Stimulated activated CD4-positive, alpha-beta T cell treated with anti-CD3 and anti-CD28 coated beads, Interleukin-4, amount 100 ng/mL, for 4 hours (primary cell): Measurements from ENCODE around the gene BIRC2.

Experiments
- DNase-seq, 2 experiments: peaks; one replicate each; pipeline ENCODE4 v3.0.0-alpha.2; 2020

The BIRC2 gene

DNA sequence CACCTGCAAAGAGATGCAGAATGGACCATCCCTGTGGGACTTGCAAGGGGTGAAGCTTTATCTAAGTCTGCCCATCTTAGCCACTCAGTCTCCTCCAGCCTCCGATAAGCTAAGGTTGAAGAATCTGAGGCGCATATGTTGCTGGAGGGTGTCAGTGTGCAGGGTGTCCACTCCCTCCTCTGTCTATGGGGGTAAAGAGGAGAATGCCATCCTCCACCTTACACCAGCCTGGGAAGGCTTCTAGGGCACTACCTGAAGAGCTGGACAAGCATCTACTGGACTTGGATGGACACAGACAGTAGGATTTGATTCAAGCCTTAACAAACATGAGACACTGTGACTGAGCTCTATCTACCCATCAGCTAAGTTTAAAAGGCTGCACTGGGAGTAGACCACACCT, 59.1 kb downstream of the BIRC2 start:
- no peak for DNase-seq

DNA sequence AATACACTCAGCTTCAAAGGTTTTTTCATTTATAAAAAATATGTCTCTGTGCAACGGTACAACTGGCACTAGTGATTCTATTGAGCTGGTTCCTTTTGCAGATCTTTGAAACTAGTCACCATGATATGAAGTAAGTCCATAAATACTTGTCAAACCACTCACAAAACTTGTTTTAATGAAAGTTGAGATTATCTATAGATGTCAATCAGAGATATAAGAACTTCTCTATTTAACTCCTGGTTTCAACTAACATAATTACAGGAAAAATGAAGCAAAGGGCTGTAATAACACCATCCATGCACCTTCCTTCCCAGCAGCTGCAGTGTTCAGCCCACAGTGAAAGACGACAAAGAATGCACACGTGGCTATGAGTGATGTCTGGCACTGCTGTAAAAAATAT, 60.9 kb downstream of the BIRC2 start:
- DNase-seq: no peak

DNA sequence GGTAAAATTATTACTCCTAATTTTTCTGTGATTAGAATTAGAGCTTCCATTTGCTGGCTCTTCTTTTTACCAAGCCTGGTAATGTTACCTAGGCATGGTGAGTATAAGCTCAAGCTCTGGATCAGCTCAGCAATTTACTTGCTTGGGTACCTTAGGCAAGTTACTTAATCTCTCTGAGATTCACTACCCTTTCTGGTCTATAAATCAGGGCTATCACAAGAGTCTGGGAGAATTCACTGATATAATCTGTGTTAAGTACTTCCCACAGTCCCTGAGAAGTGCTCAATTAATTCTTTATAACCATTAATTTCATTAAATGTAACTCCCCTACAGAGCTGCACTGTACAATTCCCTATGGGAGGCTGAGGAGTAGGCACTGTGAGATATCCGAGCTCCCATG, 61.3 kb downstream of the BIRC2 start:
- DNase-seq: no peak

DNA sequence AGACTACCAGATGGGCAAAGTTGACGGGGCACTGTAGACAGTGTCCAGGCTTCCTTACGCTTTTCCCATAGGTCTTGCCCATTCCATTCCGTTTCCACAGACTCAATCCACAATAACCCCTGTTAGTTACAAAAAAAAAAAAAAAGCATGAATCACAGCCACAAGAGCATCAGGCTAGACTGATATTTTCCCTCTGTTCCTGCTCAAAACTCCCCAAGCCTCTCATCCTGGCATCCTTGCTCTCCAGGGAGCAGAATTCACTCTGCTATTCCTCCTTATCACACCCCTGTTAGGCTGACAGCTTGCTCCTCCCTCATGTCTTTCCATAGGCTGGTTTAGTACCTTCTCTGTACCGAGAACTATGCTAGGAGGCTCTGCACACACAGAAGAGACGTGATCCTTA, 63.4 kb downstream of the BIRC2 start:
- no peak for DNase-seq

DNA sequence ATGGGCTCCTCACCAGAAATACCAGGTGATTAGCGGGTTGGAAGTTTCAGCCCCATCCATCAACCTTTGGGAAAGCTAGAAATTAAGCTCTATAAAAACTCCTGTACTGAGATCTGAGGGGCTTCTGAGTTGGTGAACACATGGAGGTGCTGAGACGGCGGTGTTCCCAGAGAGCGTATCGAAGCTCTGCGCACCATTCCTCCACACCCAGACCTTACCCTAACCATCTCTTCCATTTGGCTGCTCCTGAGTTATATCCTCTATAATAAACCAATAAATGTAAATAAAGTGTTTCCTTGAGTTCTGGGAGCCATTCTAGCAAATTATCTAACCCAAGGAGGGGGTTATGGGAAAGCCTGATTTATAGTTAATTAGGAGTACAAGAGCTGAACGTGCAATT, 64.1 kb downstream of the BIRC2 start:
- no peak for DNase-seq

DNA sequence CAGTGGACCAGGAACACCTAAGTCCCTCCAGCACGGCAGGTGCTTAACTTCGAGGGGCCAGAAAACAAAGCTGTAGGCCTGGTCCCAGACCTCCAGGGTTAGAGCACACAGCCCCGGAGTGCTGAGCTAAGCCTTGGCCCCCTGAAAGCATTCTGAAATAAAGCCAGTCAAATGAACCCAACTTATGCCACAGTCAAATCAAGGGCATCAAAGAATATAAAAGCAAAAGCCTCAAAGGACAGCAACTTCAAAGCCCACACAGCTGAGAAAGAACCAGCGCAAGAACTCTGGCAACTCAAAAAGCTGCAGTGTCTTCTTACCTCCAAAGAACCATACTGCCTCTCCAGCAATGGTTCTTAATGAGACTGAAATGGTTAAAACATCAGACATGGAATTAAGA, 66.5 kb downstream of the BIRC2 start:
- DNase-seq: no peak

DNA sequence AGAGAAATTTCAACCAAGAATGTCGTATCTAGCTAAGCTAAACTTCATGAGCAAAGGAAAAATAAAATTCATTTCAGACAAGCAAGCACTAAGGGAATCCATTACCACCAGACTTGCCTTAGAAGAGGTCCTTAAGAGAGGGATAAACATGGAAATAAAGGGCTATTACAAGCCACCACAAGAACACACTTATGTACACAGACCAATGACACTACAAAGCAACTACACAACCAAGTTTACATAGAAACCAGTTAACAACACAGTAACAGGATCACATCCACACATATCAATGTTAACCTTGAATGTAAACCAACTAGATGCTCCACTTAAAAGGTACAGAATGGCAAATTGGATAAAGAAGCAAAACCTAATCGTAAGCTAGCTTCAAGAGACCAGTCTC, 67.5 kb downstream of the BIRC2 start:
- DNase-seq: no peak

DNA sequence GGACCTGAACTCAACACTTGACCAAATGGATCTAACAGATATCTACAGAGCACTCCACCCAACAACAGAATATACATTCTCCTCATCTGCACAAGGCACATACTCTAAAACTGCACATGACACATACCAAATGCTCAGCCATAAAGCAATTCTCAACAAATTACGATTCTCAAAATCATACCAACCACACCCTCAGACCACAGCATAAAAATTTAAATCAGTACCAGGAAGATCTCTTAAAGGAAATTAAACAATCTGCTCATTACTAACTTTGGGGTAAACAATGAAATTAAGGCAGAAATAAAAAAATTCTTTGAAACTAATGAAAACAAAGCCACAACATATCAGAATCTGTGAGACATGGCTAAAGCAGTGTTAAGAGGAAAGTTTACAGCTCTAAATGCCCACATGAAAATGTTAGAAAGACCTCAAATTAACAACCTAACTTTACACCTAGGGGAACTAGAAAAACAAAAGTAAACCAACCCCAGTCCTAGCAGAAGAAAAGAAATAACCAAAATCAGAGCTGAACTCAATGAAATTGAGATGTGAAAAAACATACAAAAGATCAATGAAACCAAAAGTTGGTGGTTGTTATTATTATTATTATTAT, 68.4 kb downstream of the BIRC2 start:
- no peak for DNase-seq

DNA sequence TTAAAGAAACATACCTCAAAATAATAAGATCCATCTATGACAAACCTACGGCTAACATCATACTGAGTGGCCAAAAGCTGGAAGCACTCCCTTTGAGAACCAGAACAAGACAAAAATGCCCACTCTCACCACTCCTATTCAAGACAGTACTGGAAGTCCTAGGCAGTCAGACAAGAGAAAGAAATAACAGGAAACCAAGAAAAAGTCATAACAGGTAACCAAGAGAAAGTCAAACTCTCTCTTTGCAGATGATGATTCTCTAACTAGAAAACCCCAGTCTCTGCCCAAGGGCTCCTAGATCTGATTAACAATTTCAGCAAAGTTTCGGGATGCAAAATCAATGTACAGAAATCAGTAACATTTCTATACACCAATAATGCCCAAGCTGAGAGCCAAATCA, 70.0 kb downstream of the BIRC2 start:
- no peak for DNase-seq

DNA sequence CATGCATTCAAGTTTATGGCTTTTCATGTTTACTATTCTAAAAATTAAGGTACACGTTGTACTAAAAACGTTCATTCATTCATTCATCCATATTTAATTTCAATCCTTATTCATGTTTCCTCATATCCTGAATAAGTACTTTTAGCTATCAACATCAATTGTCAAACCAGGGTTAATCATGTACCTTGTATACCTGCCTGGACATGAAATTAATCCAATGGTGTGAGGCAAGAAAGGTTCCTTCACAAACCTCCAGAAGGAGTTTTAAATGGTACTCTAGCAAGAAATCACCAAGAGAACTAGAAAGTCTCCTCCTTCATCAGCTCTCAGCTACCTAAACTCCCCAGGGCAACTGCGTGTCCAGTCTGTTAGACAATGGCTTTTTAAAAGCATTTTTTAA, 72.2 kb downstream of the BIRC2 start:
- no peak for DNase-seq

DNA sequence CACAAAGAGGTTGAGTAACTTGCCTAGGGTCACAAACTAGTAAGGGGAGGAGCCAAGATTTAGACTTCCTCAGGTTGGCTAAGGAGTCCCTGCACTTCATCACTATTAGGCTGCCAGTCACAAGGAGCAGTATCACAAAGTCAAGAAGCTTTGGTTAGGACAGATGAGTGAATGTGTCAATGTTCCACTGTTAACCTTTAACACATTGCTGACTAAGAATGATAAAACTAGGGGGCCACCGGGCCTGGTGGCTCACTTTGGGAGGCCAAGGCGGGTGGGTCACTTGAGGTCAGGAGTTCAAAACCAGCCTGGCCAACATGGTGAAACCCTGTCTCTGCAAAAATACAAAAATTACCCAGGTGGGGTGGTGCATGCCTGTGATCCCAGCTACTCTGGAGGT, 73.5 kb downstream of the BIRC2 start:
- DNase-seq: no peak

DNA sequence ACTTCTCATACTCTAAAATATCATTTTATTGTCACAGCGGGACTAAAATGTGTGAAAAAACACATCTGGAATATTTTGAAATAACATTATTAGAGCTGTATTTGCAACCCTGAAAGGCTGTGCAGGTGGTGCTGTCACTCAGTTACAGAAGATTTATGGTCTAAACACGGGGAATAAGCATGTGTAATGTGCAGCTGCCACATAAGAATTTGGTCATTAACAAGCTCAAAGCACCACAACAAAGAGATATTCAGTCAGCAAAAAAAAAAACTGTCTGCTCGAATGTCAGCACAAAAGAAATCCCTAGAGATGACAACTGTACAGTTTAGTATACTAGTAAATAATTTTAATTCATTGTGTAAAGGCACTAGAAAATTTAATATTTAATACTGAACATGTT, 74.2 kb downstream of the BIRC2 start:
- DNase-seq: no peak

DNA sequence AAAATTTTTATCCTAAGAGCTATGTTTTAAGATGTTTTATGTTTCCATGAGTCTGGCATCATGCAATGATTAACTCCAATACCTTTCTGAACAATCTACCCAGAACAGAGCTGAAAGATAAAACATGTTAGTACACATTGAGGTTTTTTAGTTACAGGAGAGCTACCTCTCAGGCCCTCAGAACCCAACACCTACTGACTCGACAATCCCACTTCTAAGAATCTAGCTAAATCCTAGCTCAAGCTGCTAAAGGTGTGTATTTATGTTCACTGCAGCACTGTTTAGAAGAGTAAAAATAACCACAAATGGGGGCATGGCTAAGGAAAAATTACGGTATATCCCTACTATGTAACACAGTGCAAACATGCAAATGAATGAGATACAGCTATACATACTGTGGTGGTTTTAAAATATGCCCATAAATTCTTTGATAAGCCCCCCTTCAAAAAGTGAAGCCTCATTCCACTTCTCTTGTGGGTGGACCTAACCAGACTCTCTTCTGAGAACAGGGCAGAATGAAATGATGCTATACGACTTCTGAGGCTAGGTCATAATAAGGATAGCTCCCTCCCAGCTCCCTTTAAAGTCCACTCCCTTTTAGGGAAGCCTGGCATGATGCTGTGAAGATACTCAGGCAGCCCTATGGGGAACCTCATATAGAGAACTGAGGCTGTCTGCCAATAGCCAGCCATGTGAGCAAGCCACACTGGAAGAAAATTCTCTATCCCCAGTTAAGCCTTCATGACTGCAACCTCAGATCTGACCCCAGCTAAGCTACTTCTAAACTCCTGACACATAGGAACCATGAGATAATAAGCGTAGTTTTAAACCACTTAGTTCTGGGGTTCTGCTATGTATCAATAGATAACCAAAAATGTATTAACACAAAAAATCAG, 76.1 kb downstream of the BIRC2 start:
- no peak for DNase-seq

DNA sequence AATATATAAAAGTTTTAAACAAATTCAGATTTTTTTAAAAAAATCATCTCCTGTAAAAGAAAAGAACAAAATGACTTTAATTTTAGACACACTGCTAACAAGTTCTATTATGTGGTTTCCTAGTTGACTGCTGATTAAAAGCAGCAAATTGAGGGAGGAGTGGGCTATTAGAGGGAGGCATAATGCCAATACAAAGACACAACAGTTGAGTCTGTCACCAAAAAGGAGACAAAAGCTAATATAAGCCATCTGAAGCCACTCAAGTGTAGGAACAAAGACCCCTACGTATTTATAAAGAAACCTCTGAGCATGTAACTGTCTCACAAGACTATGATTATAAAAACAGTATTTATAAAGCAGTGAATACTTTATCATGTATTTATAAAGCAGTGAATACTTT, 76.9 kb downstream of the BIRC2 start:
- DNase-seq: no peak

DNA sequence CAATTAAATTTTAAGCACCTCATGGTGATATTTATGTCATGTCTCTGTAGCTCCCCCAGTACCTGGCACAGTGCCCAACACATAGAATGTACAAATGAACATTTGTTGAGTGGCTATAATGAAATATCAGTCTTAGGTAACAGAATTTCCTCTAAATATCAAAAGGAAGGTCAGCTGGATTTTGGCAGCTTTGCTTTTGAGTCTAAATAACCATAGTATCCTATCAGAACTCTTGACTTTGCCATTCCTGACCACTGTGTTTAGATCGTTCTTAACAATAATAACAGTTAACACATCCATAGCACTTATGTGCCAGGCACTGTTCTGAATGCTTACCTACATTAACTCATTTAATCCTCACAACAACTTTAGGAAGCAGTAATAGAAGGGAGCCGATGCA, 79.0 kb downstream of the BIRC2 start:
- no peak for DNase-seq

DNA sequence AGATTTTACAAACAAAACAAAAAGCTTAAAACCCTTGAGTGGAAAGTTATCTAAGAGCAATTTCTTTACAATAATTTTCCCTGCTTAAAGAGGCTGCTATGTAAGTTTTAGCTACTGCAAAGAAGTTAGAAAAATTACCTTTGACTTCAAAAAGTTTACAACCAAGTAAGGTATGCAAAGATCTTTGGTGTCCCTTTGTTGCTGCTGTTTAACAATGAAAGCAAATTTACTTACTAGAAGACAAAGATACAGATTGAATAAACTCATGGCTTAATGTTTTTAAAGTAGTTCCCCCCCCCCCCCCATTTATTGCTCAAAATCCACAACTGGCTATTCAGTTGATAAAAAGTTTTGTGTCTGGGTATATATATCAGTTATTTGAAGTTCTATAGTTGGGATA, 79.6 kb downstream of the BIRC2 start:
- no peak for DNase-seq

DNA sequence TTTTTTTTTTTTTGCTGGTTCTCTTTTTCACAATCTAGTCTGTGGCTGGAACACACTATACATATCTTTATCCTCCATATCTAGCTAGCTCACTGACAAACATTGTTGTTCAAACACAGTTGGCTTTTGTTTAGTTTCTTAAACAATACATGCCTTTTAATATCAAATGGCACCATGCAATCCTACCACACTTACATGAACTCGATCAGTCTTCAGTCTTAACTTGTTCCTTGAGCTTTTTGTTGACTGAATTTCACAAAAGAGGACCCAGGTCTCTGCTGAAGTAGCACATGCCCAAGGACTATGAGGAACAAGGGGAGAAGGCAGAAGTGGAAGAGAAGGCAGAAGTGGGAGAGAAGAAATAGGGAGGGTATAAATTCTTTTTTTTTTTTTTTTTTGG, 80.1 kb downstream of the BIRC2 start:
- no peak for DNase-seq
